Astrocyte (in vitro differentiated cells and primary cell): ENCODE results near the gene RHD. TPM values are rescaled to one million over a fixed set of nuclear protein-coding genes. Genes with fewer than 3 reads are reported as not detected.

ENCODE experiments used
- DNase-seq: peaks from one replicate; pipeline ENCODE4 v3.0.0-alpha.2; 2010; ENCODE audit warnings: low read depth
- FAIRE-seq: peaks from 2 replicates; lab custom pipeline; 2011; peaks lifted over from hg19 to GRCh38; lab: Jason Lieb, UNC
- H2AFZ ChIP-seq: 2 replicates; pipeline ENCODE4 v1.6.0; 2012; ENCODE audit warnings: low read depth, low read length, inconsistent platforms
- H3K27ac ChIP-seq: 2 replicates; pipeline ENCODE4 v1.5.1; 2011; ENCODE audit warnings: low read depth, low read length, inconsistent platforms
- H3K27me3 ChIP-seq: 2 replicates; pipeline ENCODE4 v1.6.0; 2011; ENCODE audit warnings: low read length, inconsistent platforms; ENCODE audit not compliant: insufficient read depth
- H3K36me3 ChIP-seq: 2 replicates; pipeline ENCODE4 v1.5.1; 2011; ENCODE audit warnings: low read length, inconsistent platforms; ENCODE audit not compliant: insufficient read depth
- H3K4me1 ChIP-seq: 2 replicates; pipeline ENCODE4 v1.5.1; 2011; ENCODE audit warnings: low read length, inconsistent platforms; ENCODE audit not compliant: insufficient read depth
- H3K4me2 ChIP-seq: 2 replicates; pipeline ENCODE4 v1.6.0; 2012; ENCODE audit warnings: low read length, inconsistent platforms
- H3K4me3 ChIP-seq: 2 replicates; pipeline ENCODE4 v1.5.1; 2011; ENCODE audit warnings: low read depth, mild to moderate bottlenecking, low read length, inconsistent platforms; ENCODE audit not compliant: insufficient read depth
- H3K79me2 ChIP-seq: 2 replicates; pipeline ENCODE4 v1.6.0; 2012; ENCODE audit warnings: mild to moderate bottlenecking, low read length, inconsistent platforms; ENCODE audit not compliant: insufficient read depth
- H3K9ac ChIP-seq: 2 replicates; pipeline ENCODE4 v1.6.0; 2012; ENCODE audit warnings: mild to moderate bottlenecking, low read length, inconsistent platforms
- H3K9me3 ChIP-seq: 2 replicates; pipeline ENCODE4 v1.5.1; 2012; ENCODE audit warnings: low read depth, mild to moderate bottlenecking, low read length, inconsistent platforms; ENCODE audit not compliant: insufficient read depth
- H4K20me1 ChIP-seq: 2 replicates; pipeline ENCODE4 v1.6.0; 2012; ENCODE audit warnings: low read length, inconsistent platforms; ENCODE audit not compliant: insufficient read depth
- H3K27ac Mint-ChIP-seq: one replicate; pipeline ENCODE4 v1.8.0; 2021; ENCODE audit warnings: mild to moderate bottlenecking, mixed read lengths; ENCODE audit not compliant: unreplicated experiment
- H3K27me3 Mint-ChIP-seq: one replicate; pipeline ENCODE4 v1.8.0; 2021; ENCODE audit warnings: low read depth, mixed read lengths; ENCODE audit not compliant: unreplicated experiment
- H3K36me3 Mint-ChIP-seq: one replicate; pipeline ENCODE4 v1.8.0; 2021; ENCODE audit warnings: low read depth, mixed read lengths; ENCODE audit not compliant: unreplicated experiment
- H3K4me1 Mint-ChIP-seq: one replicate; pipeline ENCODE4 v1.8.0; 2021; ENCODE audit warnings: low read depth, mixed read lengths; ENCODE audit not compliant: unreplicated experiment
- H3K4me3 Mint-ChIP-seq: one replicate; pipeline ENCODE4 v1.8.0; 2021; ENCODE audit warnings: mild to moderate bottlenecking, moderate library complexity, mixed read lengths; ENCODE audit not compliant: unreplicated experiment
- H3K9me3 Mint-ChIP-seq: one replicate; pipeline ENCODE4 v1.8.0; 2021; ENCODE audit warnings: mild to moderate bottlenecking, mixed read lengths; ENCODE audit not compliant: unreplicated experiment
- CTCF ChIP-seq: IDR thresholded peaks from 2 replicates; pipeline ENCODE4 v1.5.1; 2011; ENCODE audit warnings: low read depth, mild to moderate bottlenecking, inconsistent platforms, low read length, moderate library complexity; ENCODE audit not compliant: insufficient read depth
- EZH2 ChIP-seq: IDR thresholded peaks from 2 replicates; pipeline ENCODE4 v1.6.1; 2012; ENCODE audit warnings: mild to moderate bottlenecking, low read length, inconsistent platforms; ENCODE audit not compliant: insufficient read depth
- total RNA-seq: library from RNA; stranded (reverse); gene quantifications from 2 replicates; pipeline ENCODE4 v1.2.1, GENCODE V29; 2021

The RHD gene
- total RNA-seq, 1 donor from 2014 or later = not detected

DNA sequence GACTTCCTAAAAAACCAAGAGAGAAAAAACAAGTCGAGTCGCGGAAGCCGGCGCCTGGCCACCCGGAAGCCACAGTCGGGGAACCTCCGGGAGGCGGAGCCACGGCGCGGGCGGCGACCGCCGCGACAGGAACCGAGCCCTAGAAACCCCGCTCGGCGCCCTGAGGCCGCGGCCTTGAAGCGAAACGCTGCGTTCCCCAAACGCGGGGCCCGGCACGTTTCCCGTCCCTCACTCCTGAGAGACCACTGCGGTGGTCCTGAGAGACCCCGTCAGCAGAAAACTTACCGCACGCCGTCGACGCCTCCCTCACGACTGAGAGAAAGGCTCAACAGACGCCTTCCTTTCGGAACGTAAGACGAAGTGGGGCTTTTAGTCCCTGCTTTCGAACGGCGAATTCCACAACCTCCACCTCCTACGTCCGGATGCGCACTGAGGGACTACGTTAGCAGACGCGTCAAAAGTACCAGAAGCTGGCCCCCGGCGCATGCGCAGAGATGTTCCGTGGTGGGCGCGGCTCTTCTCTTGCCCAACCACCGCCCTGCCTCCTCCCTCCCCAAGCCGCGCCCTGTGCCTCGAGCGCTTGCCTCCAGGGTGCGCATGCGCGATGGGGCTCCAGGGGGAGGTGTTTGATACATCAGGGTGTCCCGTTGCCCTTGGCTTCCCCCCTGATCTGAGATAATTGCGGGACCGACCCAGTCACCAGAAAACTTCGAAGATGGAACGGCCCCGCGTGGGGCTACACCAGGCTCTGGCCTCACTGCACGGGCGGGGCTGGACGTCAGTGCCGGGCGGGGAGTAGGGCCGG lies 25.1 kb upstream of the RHD start, which contains the start of gene RSRP1:
TSS of gene RSRP1 (minus strand) at position 431 of the 805 bp plus-strand sequence. CDS start 491 bp downstream, outside the sequence.
- H3K79me2 ChIP-seq = peaks cover 51% of the 10 kb centered on the region
- no peak for FAIRE-seq

DNA sequence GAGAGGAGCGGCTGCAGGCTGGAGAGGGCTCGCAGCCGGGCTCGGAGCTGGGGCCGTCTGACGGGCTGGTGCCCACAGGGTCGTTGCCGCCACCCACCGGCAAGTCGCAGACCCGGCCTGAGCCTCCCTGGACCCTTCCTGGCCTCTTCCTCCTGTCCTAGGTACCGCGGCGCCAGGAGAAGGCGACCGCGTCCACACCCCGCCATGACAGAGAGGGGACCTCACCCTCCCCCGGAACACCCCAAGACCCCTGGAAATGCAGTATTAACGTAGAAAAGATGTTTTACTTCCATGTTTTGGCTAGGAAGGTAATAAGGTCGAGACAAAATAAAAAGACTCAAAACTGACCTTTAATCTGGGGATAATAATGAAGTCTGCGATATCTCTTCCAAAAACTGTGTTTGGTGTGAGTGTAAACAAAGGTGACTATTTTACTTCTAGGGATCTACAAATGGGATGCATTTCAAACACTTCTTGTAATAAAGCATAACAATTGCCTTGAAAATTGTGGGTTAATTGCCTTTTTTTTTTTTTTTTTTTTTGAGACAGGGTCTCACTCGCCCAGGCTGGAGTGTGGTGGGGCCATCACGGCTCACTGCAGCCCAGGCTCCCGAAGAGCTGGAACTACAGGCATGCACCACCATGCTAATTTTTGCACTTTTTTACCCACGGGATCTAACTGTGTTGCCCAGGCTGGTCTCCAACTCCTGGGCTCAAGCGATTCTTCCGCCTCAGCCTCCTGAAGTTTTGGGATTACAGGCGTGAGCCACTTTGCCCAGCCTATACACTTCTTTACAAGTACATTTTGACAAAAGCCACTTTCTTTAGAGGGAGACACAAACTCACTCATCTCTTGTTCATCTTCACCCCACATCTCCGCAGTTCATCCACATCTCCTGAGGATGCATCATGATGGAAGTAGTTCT lies 24.2 kb upstream of the RHD start:
- FAIRE-seq (no peak), DNase-seq (no peak)
- H3K27me3 ChIP-seq = no peaks in the 10 kb centered on the region
- H3K9me3 Mint-ChIP-seq = no peaks in the 10 kb centered on the region
- peaks cover 19% of the 10 kb centered on the region for H3K4me1 Mint-ChIP-seq
- H3K27ac Mint-ChIP-seq = peak overlapping the region; percentile 94
- H3K27ac ChIP-seq = peak overlapping the region; percentile 98
- TF ChIP-seq EZH2 (no peak), CTCF (no peak)
- H2AFZ ChIP-seq = peak overlapping the region; percentile 84
- H3K27me3 Mint-ChIP-seq = no peaks in the 10 kb centered on the region
- peaks cover 21% of the 10 kb centered on the region for H3K36me3 Mint-ChIP-seq
- peaks cover 42% of the 10 kb centered on the region for H3K79me2 ChIP-seq
- peak overlapping the region; percentile 100 for H3K4me3 ChIP-seq
- H3K4me1 ChIP-seq = peaks cover 16% of the 10 kb centered on the region
- peak overlapping the region; percentile 99 for H3K4me2 ChIP-seq
- no peaks in the 10 kb centered on the region for H3K9me3 ChIP-seq
- H3K9ac ChIP-seq = peak overlapping the region; percentile 100
- peak overlapping the region; percentile 99 for H3K4me3 Mint-ChIP-seq
- H3K36me3 ChIP-seq = peaks cover 21% of the 10 kb centered on the region
- peaks cover 41% of the 10 kb centered on the region for H4K20me1 ChIP-seq

More for the DNA sequence above, 25.1 kb upstream of the RHD start, which contains the start of gene RSRP1:
- Mint-ChIP-seq H3K4me1 (peaks cover 19% of the 10 kb centered on the region), H3K36me3 (peaks cover 23% of the 10 kb centered on the region), H3K27ac (peak within 1 kb of the TSS; percentile 96), H3K27me3 (no peaks in the 10 kb centered on the region), H3K9me3 (no peaks in the 10 kb centered on the region), H3K4me3 (peak within 1 kb of the TSS; percentile 99)
- TF ChIP-seq EZH2 (no peak), CTCF (no peak)
- peaks cover 28% of the 10 kb centered on the region for H3K36me3 ChIP-seq
- no peaks in the 10 kb centered on the region for H3K27me3 ChIP-seq
- peaks cover 49% of the 10 kb centered on the region for H4K20me1 ChIP-seq
- peaks cover 16% of the 10 kb centered on the region for H3K4me1 ChIP-seq
- H3K9ac ChIP-seq = peak within 1 kb of the TSS; percentile 100
- peak within 1 kb of the TSS; percentile 99 for H3K4me2 ChIP-seq
- peak within 1 kb of the TSS; percentile 98 for H3K27ac ChIP-seq
- peak within 1 kb of the TSS; percentile 84 for H2AFZ ChIP-seq
- no peaks in the 10 kb centered on the region for H3K9me3 ChIP-seq
- DNase-seq = peak; percentile 89
- peak within 1 kb of the TSS; percentile 100 for H3K4me3 ChIP-seq
